GM23338 (cell line): ENCODE data around the gene XG. TPM values are rescaled to one million over a fixed set of nuclear protein-coding genes. Genes with fewer than 3 reads are reported as not detected.
A peak's percentile ranks its signal among the peaks of the same experiment; 100 is the strongest.

Source experiments
- ATAC-seq: fragments of 200-7000 bp; cut with Tn5 transposase; 3 replicates; pipeline ENCODE4 v1.9.1; 2020
- DNase-seq: peaks from one replicate; pipeline ENCODE4 v3.0.0-alpha.2; 2015; ENCODE audit warnings: low spot score
- H2AFZ ChIP-seq: fragments of 200-600 bp; sonication (generic); 2 replicates; pipeline ENCODE4 v1.8.0; 2016; ENCODE audit warnings: antibody characterized with exemption, mild to moderate bottlenecking, moderate library complexity
- H3F3A ChIP-seq: fragments of 200-600 bp; sonication (generic); replicated peaks from 2 replicates; pipeline ENCODE4 v1.8.0; 2017; ENCODE audit warnings: antibody characterized with exemption, mixed run types, low read depth
- H3K27ac ChIP-seq: fragments of 200-600 bp; sonication (generic); 2 replicates; pipeline ENCODE4 v1.6.1; 2016; ENCODE audit warnings: low read depth
- H3K27me3 ChIP-seq: fragments of 200-600 bp; sonication (generic); 2 replicates; pipeline ENCODE4 v1.8.0; 2016; ENCODE audit warnings: mild to moderate bottlenecking, mixed run types, moderate library complexity; ENCODE audit not compliant: insufficient read depth
- H3K36me3 ChIP-seq: fragments of 200-600 bp; sonication (generic); 2 replicates; pipeline ENCODE4 v1.8.0; 2016; ENCODE audit warnings: mild to moderate bottlenecking; ENCODE audit not compliant: insufficient read depth
- H3K4me1 ChIP-seq: fragments of 200-600 bp; sonication (generic); 2 replicates; pipeline ENCODE4 v1.8.0; 2016; ENCODE audit warnings: mild to moderate bottlenecking, moderate library complexity; ENCODE audit not compliant: insufficient read depth
- H3K4me2 ChIP-seq: fragments of 200-600 bp; sonication (generic); 2 replicates; pipeline ENCODE4 v1.7.1; 2017; ENCODE audit warnings: mixed run types
- H3K4me3 ChIP-seq: fragments of 200-600 bp; sonication (generic); 2 replicates; pipeline ENCODE4 v1.6.1; 2016; ENCODE audit warnings: mixed run types
- H3K79me2 ChIP-seq: fragments of 200-600 bp; sonication (generic); replicated peaks from 2 replicates; pipeline ENCODE4 v1.8.0; 2017; ENCODE audit warnings: mild to moderate bottlenecking; ENCODE audit not compliant: insufficient read depth
- H3K9me2 ChIP-seq: fragments of 200-600 bp; sonication (generic); 2 replicates; pipeline ENCODE4 v1.8.0; 2017; ENCODE audit not compliant: insufficient read depth
- H4K20me1 ChIP-seq: fragments of 200-600 bp; sonication (generic); replicated peaks from 2 replicates; pipeline ENCODE4 v1.8.0; 2017; ENCODE audit warnings: mild to moderate bottlenecking; ENCODE audit not compliant: insufficient read depth
- H3K27ac Mint-ChIP-seq: 2 replicates; pipeline ENCODE4 v1.8.0; 2020; ENCODE audit warnings: inconsistent platforms, mild to moderate bottlenecking, moderate library complexity, mixed read lengths
- H3K27me3 Mint-ChIP-seq: 3 replicates; pipeline ENCODE4 v1.8.0; 2022; ENCODE audit warnings: low read depth, mild to moderate bottlenecking, moderate library complexity, mixed read lengths, inconsistent platforms; ENCODE audit not compliant: insufficient read depth, poor library complexity
- H3K36me3 Mint-ChIP-seq: 3 replicates; pipeline ENCODE4 v1.8.0; 2021; ENCODE audit warnings: low read depth, mild to moderate bottlenecking, inconsistent platforms, moderate library complexity, mixed read lengths
- H3K4me1 Mint-ChIP-seq: 3 replicates; pipeline ENCODE4 v1.8.0; 2020; ENCODE audit warnings: mild to moderate bottlenecking, inconsistent platforms, mixed read lengths
- H3K4me3 Mint-ChIP-seq: 3 replicates; pipeline ENCODE4 v1.8.0; 2021; ENCODE audit warnings: moderate library complexity, mild to moderate bottlenecking, inconsistent platforms, mixed read lengths
- H3K9me3 Mint-ChIP-seq: 3 replicates; pipeline ENCODE4 v1.8.0; 2020; ENCODE audit warnings: moderate library complexity, mild to moderate bottlenecking, inconsistent platforms, mixed read lengths
- CREB1 ChIP-seq: fragments of 250-450 bp; sonication (Bioruptor Pico); IDR thresholded peaks from 2 replicates; pipeline ENCODE4 v1.5.0; 2020; ENCODE audit warnings: low read depth, mild to moderate bottlenecking, moderate library complexity
- CTCF ChIP-seq, 2 experiments: fragments of 200-600 bp in 1 of 2; sonication (generic) in 1 of 2; conservative IDR thresholded peaks; 2 replicates each; pipeline versions ENCODE4 v1.5.1 to v1.6.1; 2016 to 2017; ENCODE audit warnings: antibody characterized with exemption in 2 of 2, low read depth in 2 of 2, mild to moderate bottlenecking in 2 of 2, moderate library complexity in 1 of 2
- EZH2phosphoT487 ChIP-seq: fragments of 200-600 bp; sonication (generic); IDR thresholded peaks from one replicate; pipeline ENCODE4 v1.8.1; 2018; ENCODE audit warnings: antibody characterized with exemption; ENCODE audit not compliant: unreplicated experiment
- JUNB ChIP-seq: IDR thresholded peaks from one replicate; pipeline ENCODE4 v1.6.1; 2016; ENCODE audit warnings: antibody characterized with exemption; ENCODE audit not compliant: unreplicated experiment
- POLR2AphosphoS5 ChIP-seq: IDR thresholded peaks from 2 replicates; pipeline ENCODE4 v1.6.1; 2016; ENCODE audit warnings: antibody characterized with exemption, low read depth
- REST ChIP-seq: IDR thresholded peaks from one replicate; pipeline ENCODE4 v1.6.1; 2018; ENCODE audit warnings: antibody characterized with exemption; ENCODE audit not compliant: unreplicated experiment
- polyA plus RNA-seq: library from polyadenylated mRNA; unstranded; fragments of >200 nt; fragmentation: Nextera tagmentation; extraction: Ambion mirVana; gene quantifications from 2 replicates; pipeline ENCODE4 v1.2.1, GENCODE V29; 2016
- total RNA-seq: library from RNA; depleted of rRNA; stranded (reverse); fragments of >200 nt; shearing (Covaris generic); gene quantifications from 2 replicates; pipeline ENCODE4 v1.2.3, GENCODE V29; 2014

The XG gene
- total and polyA plus RNA-seq, 2 experiments from 2014 or later, result 0.28 to 0.60 TPM

GRCh38 chrX:2828344-2828958, 76.6 kb downstream of the XG start, which contains the start of gene GYG2:
GYG2 (plus strand) TSS chrX:2828930; CDS start chrX:2830189, 1,259 bp downstream.
- Histone ChIP-seq H3K4me3 (peak within 1 kb of the TSS; percentile 57), H3K27ac (no peak within 1 kb of the TSS), H3K4me1 (no peaks in the 10 kb centered on the region; the same call in 1 of the 2 replicates), H3K27me3 (no peaks in the 10 kb centered on the region), H3K9me2 (no peaks in the 10 kb centered on the region), H3K79me2 (peaks cover 23% of the 10 kb centered on the region), H4K20me1 (no peaks in the 10 kb centered on the region), H3K4me2 (peak within 1 kb of the TSS; percentile 81), H3F3A (no peaks in the 10 kb centered on the region), H2AFZ (no peak within 1 kb of the TSS), H3K36me3 (no peaks in the 10 kb centered on the region)
- H3K4me3 Mint-ChIP-seq, result peak within 1 kb of the TSS; percentile 66; the same call in 2 of the 3 replicates
- H3K27me3 Mint-ChIP-seq, result peaks cover 5% of the 10 kb centered on the region
- H3K27ac Mint-ChIP-seq, result no peak within 1 kb of the TSS
- H3K36me3 Mint-ChIP-seq, result peaks cover 23% of the 10 kb centered on the region
- peak; percentile 72 for DNase-seq
- ATAC-seq, result peak; percentile 93
- no peak for TF ChIP-seq EZH2phosphoT487
- no peak for TF ChIP-seq POLR2AphosphoS5
- no peaks in the 10 kb centered on the region for H3K9me3 Mint-ChIP-seq
- peaks cover 16% of the 10 kb centered on the region for H3K4me1 Mint-ChIP-seq

GRCh38 chrX:2828959-2829411, 77.1 kb downstream of the XG start:
- peaks cover 14% of the 10 kb centered on the region for H3K4me1 Mint-ChIP-seq
- ATAC-seq (peak; percentile 79), DNase-seq (peak; percentile 74)
- no peaks in the 10 kb centered on the region for H3F3A ChIP-seq
- peak overlapping the region; percentile 81; the same call in 1 of the 2 replicates for H3K4me2 ChIP-seq
- H3K36me3 ChIP-seq, result no peaks in the 10 kb centered on the region
- H3K79me2 ChIP-seq, result peaks cover 23% of the 10 kb centered on the region
- H2AFZ ChIP-seq, result no peak overlapping the region
- no peak overlapping the region for H3K27ac ChIP-seq
- peaks cover 5% of the 10 kb centered on the region for H3K27me3 Mint-ChIP-seq
- no peaks in the 10 kb centered on the region for H3K27me3 ChIP-seq
- no peak for TF ChIP-seq EZH2phosphoT487
- 0 out of 2 replicates have a peak, but pooled peaks have one; percentile 57 for TF ChIP-seq POLR2AphosphoS5
- no peak for TF ChIP-seq CTCF (conservative IDR thresholded peaks at IDR 0.05; ENCODE audit: low read depth in 2 of 2)
- TF ChIP-seq CREB1 (CRISPR knock-in tag), result no peak
- TF ChIP-seq JUNB, result no peak
- no peak overlapping the region for H3K27ac Mint-ChIP-seq
- H3K9me3 Mint-ChIP-seq, result no peaks in the 10 kb centered on the region
- no peaks in the 10 kb centered on the region for H3K9me2 ChIP-seq
- peak overlapping the region; percentile 57 for H3K4me3 ChIP-seq
- peak overlapping the region; percentile 66; the same call in 2 of the 3 replicates for H3K4me3 Mint-ChIP-seq
- no peaks in the 10 kb centered on the region; the same call in 1 of the 2 replicates for H3K4me1 ChIP-seq
- H4K20me1 ChIP-seq, result no peaks in the 10 kb centered on the region
- peaks cover 28% of the 10 kb centered on the region for H3K36me3 Mint-ChIP-seq

GRCh38 chrX:2829469-2830246, 77.8 kb downstream of the XG start:
- no peak for DNase-seq
- no peaks in the 10 kb centered on the region; the same call in 1 of the 2 replicates for H3K4me1 ChIP-seq
- H3F3A ChIP-seq, result no peaks in the 10 kb centered on the region
- H3K79me2 ChIP-seq, result peaks cover 23% of the 10 kb centered on the region
- peaks cover 11% of the 10 kb centered on the region for H3K4me1 Mint-ChIP-seq
- no peaks in the 10 kb centered on the region for H3K27me3 ChIP-seq
- peaks cover 35% of the 10 kb centered on the region for H3K36me3 Mint-ChIP-seq
- no peaks in the 10 kb centered on the region for H3K9me2 ChIP-seq
- peak overlapping the region; percentile 66 for H3K4me3 Mint-ChIP-seq
- no peaks in the 10 kb centered on the region for H3K36me3 ChIP-seq
- no peak overlapping the region for H3K27ac ChIP-seq
- no peak overlapping the region for H2AFZ ChIP-seq
- no peak overlapping the region for H3K27ac Mint-ChIP-seq
- peaks cover 5% of the 10 kb centered on the region for H3K27me3 Mint-ChIP-seq
- peak overlapping the region; percentile 70 for H3K4me2 ChIP-seq
- H4K20me1 ChIP-seq, result no peaks in the 10 kb centered on the region
- H3K4me3 ChIP-seq, result peak overlapping the region; percentile 57
- ATAC-seq, result peak; percentile 8
- H3K9me3 Mint-ChIP-seq, result no peaks in the 10 kb centered on the region
- TF ChIP-seq REST, result no peak
